Thoracic aorta (tissue), 2 donors: ENCODE results near the gene FMN2. TPM values are rescaled to one million over a fixed set of nuclear protein-coding genes. Genes with fewer than 3 reads are reported as not detected.

Experiments used
- ATAC-seq: fragments of 150-250 bp; one replicate; pipeline ENCODE4 v1.8.0; 2017; ENCODE audit warnings: low read depth; ENCODE audit not compliant: insufficient number of reproducible peaks, low FRiP score
- DNase-seq: peaks from one replicate; pipeline ENCODE4 v3.0.0-alpha.2; 2020; ENCODE audit warnings: low spot score
- H3K27ac ChIP-seq, 2 donors: fragments of 200-600 bp; sonication (generic); 1 replicate in 1 of 2; 2 replicates in 1 of 2; pipeline ENCODE4 v1.5.1; 2016; ENCODE audit warnings: mild to moderate bottlenecking in 2 of 2, moderate library complexity in 2 of 2
- H3K27me3 ChIP-seq: fragments of 200-600 bp; sonication (generic); replicated peaks from 2 replicates; pipeline ENCODE4 v1.6.0; 2016; ENCODE audit warnings: mild to moderate bottlenecking; ENCODE audit not compliant: insufficient read depth
- H3K36me3 ChIP-seq: fragments of 200-600 bp; sonication (generic); one replicate; pipeline ENCODE4 v1.5.1; 2016
- H3K4me1 ChIP-seq, 2 donors: fragments of 200-600 bp; sonication (generic); 1 replicate in 1 of 2; 2 replicates in 1 of 2; pipeline versions ENCODE4 v1.5.1 to v1.6.0; 2016; ENCODE audit warnings: low read depth in 2 of 2, mild to moderate bottlenecking in 1 of 2; ENCODE audit not compliant: control insufficient read depth in 1 of 2
- H3K4me3 ChIP-seq: fragments of 200-600 bp; sonication (generic); 2 replicates; pipeline ENCODE4 v1.5.1; 2016; ENCODE audit warnings: mild to moderate bottlenecking
- H3K9me3 ChIP-seq: fragments of 200-600 bp; sonication (generic); 2 replicates; pipeline ENCODE4 v1.5.1; 2016
- total RNA-seq, 2 donors: library from RNA; depleted of rRNA; stranded (reverse); fragments of >200 nt; gene quantifications; one replicate each; pipeline versions ENCODE4 v1.1.0 to v1.2.3, GENCODE V29; 2016
- TF ChIP-seq, protein P1 (sequence below): fragments of 200-600 bp; sonication (generic); IDR thresholded peaks from one replicate; pipeline ENCODE4 v1.5.1; 2019; ENCODE audit warnings: antibody characterized with exemption

FMN2 gene
- total RNA-seq, 2 donors from 2014 or later, result 0.14 to 0.71 TPM

DNA sequence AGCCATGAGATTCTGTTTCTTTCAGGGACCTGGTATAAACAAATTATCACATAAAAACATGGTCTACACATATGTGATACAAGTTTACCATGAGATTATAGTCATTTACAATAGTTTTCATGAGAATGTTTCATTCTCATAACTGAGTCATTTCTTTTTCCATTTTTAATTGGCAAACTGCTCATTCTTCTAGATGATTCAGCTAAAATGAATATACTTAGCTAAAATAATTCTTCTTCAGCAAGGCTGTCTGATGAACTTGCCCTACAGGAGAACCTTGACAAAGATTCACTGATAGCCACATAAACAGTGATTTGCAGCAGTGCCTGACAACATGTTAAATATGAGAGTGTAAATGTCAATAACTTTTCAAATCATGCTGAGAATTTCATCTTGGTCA, 253.2 kb downstream of the FMN2 start:
- DNase-seq (no peak), ATAC-seq (no peak)
- Histone ChIP-seq H3K4me1 (no peaks in the 10 kb centered on the region), H3K4me3 (no peak overlapping the region), H3K27ac (no peak overlapping the region), H3K9me3 (no peaks in the 10 kb centered on the region), H3K36me3 (no peaks in the 10 kb centered on the region), H3K27me3 (no peaks in the 10 kb centered on the region)
- TF ChIP-seq, protein P1, sequence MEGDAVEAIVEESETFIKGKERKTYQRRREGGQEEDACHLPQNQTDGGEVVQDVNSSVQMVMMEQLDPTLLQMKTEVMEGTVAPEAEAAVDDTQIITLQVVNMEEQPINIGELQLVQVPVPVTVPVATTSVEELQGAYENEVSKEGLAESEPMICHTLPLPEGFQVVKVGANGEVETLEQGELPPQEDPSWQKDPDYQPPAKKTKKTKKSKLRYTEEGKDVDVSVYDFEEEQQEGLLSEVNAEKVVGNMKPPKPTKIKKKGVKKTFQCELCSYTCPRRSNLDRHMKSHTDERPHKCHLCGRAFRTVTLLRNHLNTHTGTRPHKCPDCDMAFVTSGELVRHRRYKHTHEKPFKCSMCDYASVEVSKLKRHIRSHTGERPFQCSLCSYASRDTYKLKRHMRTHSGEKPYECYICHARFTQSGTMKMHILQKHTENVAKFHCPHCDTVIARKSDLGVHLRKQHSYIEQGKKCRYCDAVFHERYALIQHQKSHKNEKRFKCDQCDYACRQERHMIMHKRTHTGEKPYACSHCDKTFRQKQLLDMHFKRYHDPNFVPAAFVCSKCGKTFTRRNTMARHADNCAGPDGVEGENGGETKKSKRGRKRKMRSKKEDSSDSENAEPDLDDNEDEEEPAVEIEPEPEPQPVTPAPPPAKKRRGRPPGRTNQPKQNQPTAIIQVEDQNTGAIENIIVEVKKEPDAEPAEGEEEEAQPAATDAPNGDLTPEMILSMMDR, result no peak

DNA sequence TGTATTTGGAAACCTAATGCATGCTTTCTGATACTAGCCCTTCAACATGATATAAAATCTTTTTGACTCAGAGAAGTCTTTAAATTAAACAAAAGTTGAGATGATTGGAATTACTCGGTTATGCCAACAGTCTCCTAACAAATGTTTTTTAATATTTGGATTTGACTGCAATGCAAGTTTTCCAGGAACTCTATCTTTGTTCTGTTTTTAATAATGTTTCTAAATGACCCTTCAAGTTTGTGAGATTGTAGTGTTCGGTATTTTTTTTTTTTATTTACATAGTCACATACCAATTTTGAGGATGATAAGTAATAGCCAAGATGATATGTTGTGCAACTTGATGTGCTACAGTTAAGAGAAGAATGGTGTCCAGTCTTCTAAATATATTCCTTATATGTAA, 258.0 kb downstream of the FMN2 start:
- Histone ChIP-seq H3K4me1 (no peaks in the 10 kb centered on the region), H3K9me3 (no peaks in the 10 kb centered on the region), H3K27ac (no peak overlapping the region), H3K4me3 (no peak overlapping the region), H3K36me3 (no peaks in the 10 kb centered on the region), H3K27me3 (no peaks in the 10 kb centered on the region)
- TF ChIP-seq, protein P1, result no peak
- no peak for ATAC-seq
- DNase-seq, result no peak

DNA sequence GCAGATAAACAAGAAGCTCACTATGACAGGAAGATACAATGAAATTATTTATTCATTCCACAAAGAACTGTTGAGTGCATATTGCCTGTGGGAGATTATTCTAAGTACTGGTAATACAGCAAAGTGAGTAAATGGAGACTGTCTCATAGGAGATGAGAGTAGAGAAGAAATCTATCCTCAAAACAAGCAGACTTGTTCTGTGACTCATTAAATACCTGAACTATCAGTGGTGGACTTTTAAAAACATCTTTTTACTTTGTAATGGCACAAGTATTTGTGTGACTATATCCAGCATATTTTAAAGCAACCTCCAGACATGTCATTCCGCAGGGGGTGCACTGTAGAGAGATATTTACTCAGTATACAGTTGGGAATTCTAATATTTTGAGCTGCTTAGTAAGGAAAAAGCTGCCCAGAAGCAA, 259.2 kb downstream of the FMN2 start:
- H3K4me1 ChIP-seq, result no peaks in the 10 kb centered on the region
- TF ChIP-seq, protein P1, result no peak
- H3K4me3 ChIP-seq, result no peak overlapping the region
- no peaks in the 10 kb centered on the region for H3K36me3 ChIP-seq
- no peaks in the 10 kb centered on the region for H3K9me3 ChIP-seq
- no peak overlapping the region for H3K27ac ChIP-seq
- H3K27me3 ChIP-seq, result no peaks in the 10 kb centered on the region
- no peak for ATAC-seq
- no peak for DNase-seq

DNA sequence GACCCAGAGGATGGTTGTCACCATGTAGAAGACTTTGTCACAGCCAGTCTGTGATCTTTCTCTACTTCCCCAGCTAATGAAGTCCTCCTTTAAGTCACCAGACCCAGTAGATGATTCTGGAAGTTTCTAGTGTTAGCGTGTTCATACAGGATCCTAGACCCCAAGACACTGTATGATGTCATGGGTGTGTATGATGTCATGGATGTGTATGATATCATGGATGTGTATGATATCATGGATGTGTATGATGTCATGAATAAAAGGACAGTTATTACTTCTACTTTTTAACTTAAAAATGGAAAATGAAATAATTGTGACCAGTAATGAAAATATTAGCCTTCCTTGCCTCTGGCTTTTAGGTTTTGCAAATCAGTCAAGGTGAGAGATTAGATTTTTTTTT, 260.0 kb downstream of the FMN2 start:
- DNase-seq (no peak), ATAC-seq (no peak)
- TF ChIP-seq, protein P1, result no peak
- Histone ChIP-seq H3K27ac (no peak overlapping the region), H3K4me1 (no peaks in the 10 kb centered on the region), H3K9me3 (no peaks in the 10 kb centered on the region), H3K27me3 (no peaks in the 10 kb centered on the region), H3K4me3 (no peak overlapping the region), H3K36me3 (no peaks in the 10 kb centered on the region)

DNA sequence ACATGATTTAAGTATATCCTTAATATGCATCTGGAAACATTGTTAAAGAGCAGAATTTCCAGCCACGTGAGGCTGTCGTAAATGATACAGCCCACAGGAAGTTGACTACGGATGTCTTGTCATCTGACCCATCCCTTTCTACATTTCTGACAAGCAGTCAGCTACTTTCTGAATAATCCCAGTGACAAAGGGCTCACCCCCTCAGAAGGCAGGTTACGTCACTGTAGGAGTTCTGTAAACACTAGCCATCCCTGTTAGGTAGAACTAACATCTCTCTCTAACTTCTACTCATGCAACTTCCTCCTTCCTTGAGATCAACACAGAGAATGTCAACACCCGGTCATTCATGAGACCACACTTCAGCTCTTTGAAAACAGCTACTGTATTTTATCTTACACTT, 261.1 kb downstream of the FMN2 start:
- Histone ChIP-seq H3K4me3 (no peak overlapping the region), H3K27me3 (no peaks in the 10 kb centered on the region), H3K4me1 (no peaks in the 10 kb centered on the region), H3K9me3 (no peaks in the 10 kb centered on the region), H3K36me3 (no peaks in the 10 kb centered on the region), H3K27ac (no peak overlapping the region)
- TF ChIP-seq, protein P1, result no peak
- no peak for DNase-seq
- no peak for ATAC-seq
